AG04449 (cell line): ENCODE measurements around the gene SLC16A2.
A peak's percentile ranks its signal among the peaks of the same experiment; 100 is the strongest.

Experiments
- CTCF ChIA-PET: fragments of 350-600 bp; formaldehyde crosslinking; extraction: SDS; loops from one replicate; lab custom pipeline; 2021; ENCODE audit warnings: antibody characterized with exemption; lab: Yijun Ruan, JAX
- POLR2A ChIA-PET: fragments of 400-600, 350-600 bp; formaldehyde crosslinking; extraction: SDS; loops from one replicate; lab custom pipeline; 2020; ENCODE audit warnings: antibody characterized with exemption, inconsistent platforms; lab: Yijun Ruan, JAX
- DNase-seq: peaks from one replicate; pipeline ENCODE4 v3.0.0-alpha.2; 2010; ENCODE audit warnings: low read depth, low spot score
- H3K4me3 ChIP-seq: 2 replicates; pipeline ENCODE4 v1.5.1; 2011; ENCODE audit warnings: low read depth, mild to moderate bottlenecking, control low read depth, low read length
- CTCF ChIP-seq: IDR thresholded peaks from one replicate; pipeline ENCODE4 v1.5.1; 2011; ENCODE audit warnings: mild to moderate bottlenecking, moderate library complexity, low read length, control low read depth, inconsistent platforms; ENCODE audit not compliant: insufficient read depth; ENCODE audit errors: missing control alignments

The SLC16A2 gene

GRCh38 chrX:74448669-74449068, 27.4 kb downstream of the SLC16A2 start:
- no peak overlapping the region for H3K4me3 ChIP-seq
- POLR2A ChIA-PET, result no interaction called here
- CTCF ChIA-PET, result interaction anchor here (1.1 to 2.1 kb wide), 3 partner anchors 26 to 87 kb away, joined by 3 to 6 read pairs (median 4); no protein-coding TSS in a partner anchor
- no peak for DNase-seq
- no peak for TF ChIP-seq CTCF

- ChIA-PET POLR2A (no interaction called here), CTCF (interaction anchor here (0.8 to 2.1 kb wide), 4 partner anchors 13 to 86 kb away, joined by 3 to 6 read pairs (median 4); no protein-coding TSS in a partner anchor)
- no peak overlapping the region for H3K4me3 ChIP-seq
- no peak for TF ChIP-seq CTCF
- DNase-seq, result no peak
Observed at GRCh38 chrX:74449322-74449936, 28.1 kb downstream of the SLC16A2 start.

- DNase-seq, result peak; percentile 7
- POLR2A ChIA-PET, result interaction anchor here (1.5 to 1.9 kb wide), 2 partner anchors 27 to 29 kb away, joined by 3 to 10 read pairs; partner anchors contain the start of gene SLC16A2
- no peak for TF ChIP-seq CTCF
- no peak overlapping the region for H3K4me3 ChIP-seq
- CTCF ChIA-PET, result interaction anchor here (0.8 to 2.1 kb wide), 3 partner anchors 13 to 85 kb away, joined by 3 to 6 read pairs (median 4); no protein-coding TSS in a partner anchor
Observed at GRCh38 chrX:74449937-74450330, 28.6 kb downstream of the SLC16A2 start.

- ChIA-PET CTCF (no interaction called here), POLR2A (interaction anchor here (1.5 to 1.9 kb wide), 2 partner anchors 28 to 30 kb away, joined by 3 to 10 read pairs; partner anchors contain the start of gene SLC16A2)
- H3K4me3 ChIP-seq, result no peak overlapping the region
- DNase-seq, result peak; percentile 83
- TF ChIP-seq CTCF, result no peak
Observed at GRCh38 chrX:74450803-74451449, 29.6 kb downstream of the SLC16A2 start.

- ChIA-PET CTCF (no interaction called here), POLR2A (interaction anchor here (1.5 to 1.9 kb wide), 2 partner anchors 29 to 31 kb away, joined by 3 to 10 read pairs; partner anchors contain the start of gene SLC16A2)
- H3K4me3 ChIP-seq, result no peak overlapping the region
- no peak for DNase-seq
- no peak for TF ChIP-seq CTCF
Observed at GRCh38 chrX:74451450-74452198, 30.3 kb downstream of the SLC16A2 start.

GRCh38 chrX:74452199-74452481, 30.8 kb downstream of the SLC16A2 start:
- ChIA-PET CTCF (no interaction called here), POLR2A (no interaction called here)
- no peak for TF ChIP-seq CTCF
- no peak for DNase-seq
- H3K4me3 ChIP-seq, result no peak overlapping the region
